Midbrain (tissue), 1 donor: ENCODE measurements around the gene NPAS3.

Source experiments
- DNase-seq: peaks from one replicate; lab custom pipeline; 2025; lab: John Stamatoyannopoulos, UW

NPAS3 gene

DNA sequence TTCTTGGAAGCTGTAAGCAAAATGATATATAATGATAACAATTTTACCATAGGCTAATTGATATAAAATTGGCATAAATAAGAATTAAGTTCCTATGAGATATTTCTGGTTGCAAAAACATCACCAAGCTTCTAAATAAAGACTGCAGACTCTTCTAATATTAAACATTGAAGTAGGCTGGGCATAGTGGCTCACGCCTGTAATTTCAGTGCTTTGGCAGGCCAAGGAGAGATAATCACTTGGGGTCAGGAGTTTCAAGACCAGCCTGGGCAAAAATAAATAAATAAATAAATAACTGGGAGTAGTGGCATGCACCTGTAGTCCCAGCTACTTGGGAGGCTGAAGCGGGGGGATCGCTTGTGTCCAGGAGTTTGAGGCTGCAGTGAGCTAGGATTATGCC is 71.8 kb downstream of the NPAS3 start:
- DNase-seq: no peak

DNA sequence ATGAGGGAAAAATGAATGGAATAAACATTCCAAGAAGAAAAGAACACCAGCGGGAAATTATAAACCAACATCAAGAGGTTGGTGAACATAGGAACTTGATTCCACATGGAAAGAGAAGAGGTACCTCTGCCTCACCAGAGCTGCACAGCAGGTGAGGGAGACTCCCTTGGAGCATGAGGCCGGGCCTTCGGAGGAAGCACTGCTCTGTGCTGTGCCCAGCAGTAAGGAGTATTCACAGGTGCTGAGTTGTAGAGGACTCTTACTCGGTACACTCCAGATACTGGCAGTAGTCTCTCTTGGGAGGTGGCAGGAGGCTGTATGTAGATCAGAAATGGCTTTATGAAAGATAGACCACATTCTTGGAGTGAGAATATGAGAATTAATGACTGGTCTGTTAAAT is 76.0 kb downstream of the NPAS3 start:
- DNase-seq: no peak

DNA sequence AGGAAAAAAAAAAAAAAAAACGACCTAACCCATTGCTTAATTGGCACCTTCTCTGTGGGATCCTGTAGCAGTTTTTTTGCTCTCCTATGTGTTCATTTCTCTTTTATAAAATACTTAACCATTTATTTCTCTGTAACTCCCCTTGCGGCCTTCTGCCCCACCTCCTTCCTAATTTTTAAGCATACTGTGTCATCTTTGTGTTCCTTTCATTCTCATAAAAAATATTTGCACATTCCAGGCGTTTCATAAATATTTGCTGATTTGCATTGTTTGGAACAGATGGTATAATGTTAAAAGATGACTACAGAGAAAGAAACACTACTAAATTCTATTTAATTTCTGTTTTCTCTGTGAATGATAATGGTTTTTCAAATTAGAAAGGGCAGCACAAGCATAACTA is 77.9 kb downstream of the NPAS3 start:
- no peak for DNase-seq

DNA sequence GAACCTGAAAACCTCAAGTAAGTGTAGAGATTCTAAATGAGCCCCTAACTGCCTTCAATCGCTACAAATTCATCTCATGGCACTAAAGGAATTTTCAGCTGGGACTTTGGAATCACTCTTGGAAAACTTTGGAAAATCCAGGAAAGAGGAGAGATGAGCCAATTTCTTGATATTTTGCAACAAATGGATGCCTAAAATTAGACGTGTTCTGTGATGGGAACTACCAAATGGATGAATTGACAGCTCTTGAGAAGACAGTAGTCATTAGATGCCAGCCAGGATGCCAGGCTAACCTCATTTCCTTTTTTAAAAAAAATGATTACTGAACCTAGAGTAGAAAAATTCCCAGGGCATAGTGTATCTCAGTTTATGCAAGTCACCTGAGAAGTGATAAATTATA is 78.3 kb downstream of the NPAS3 start:
- no peak for DNase-seq

DNA sequence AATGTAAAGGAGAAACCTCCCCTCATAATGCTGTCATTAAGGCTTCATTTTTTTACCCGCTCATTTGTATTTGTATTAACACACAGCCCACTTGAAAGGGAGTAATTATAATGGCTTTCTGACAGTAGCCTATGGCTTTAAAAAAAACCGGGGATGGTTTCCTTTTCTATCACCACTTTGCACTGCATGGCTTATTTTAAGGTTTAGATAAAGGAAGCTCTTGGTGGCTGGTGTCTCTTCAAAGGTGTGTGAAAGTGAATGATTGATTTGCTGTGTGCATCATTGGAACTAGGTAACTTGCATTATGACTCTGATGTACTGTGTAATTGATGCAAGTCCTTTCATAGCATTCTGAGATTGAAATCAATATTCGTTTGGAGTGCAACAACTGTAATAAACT is 80.7 kb downstream of the NPAS3 start:
- DNase-seq: no peak

DNA sequence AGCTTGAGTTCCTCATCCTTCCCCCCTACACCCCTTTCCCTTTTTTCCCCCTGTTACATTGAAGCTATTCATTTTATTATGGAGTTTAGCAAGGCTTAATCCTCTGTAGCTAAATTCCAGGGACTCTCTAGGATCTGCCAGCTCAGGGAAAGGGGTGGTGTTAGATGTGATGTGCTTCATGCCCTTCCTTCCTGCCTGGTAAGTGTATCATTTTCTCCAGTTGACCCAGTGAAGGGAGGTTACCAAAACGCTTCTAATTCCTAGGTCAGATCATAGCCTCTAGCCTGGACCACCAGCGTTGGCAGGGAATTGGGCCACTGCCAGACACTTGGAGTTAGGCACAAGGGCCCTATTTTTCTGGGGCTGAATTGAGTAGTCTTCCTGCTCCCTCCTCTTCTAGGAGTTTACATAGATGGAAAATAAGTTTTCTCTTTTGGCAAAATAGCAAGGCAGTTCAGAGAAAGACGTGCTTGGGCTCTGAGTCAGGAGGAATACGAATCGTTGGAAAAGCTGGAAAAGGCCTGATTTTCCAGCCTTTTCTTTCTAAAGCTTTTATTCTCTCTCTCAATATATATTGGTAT is 88.3 kb downstream of the NPAS3 start:
- DNase-seq: peak; percentile 51

DNA sequence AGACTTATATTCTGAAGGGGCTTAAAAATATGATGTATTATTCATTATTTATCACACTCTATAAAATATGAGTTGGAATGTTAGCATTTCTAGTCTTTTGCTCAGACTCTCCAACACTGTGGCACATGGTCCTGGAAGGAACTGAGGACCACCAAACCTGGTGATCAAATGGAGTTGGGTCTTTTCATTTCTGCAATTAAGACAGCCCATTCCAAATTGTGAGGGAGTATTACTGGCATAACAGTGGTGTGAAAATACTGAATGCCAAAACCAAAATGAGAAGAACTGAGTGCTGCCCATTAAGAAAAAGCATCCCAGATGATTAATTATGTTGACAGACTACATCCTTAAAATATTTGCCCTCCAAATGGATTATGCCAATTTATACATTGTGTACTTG is 90.8 kb downstream of the NPAS3 start:
- DNase-seq: no peak

DNA sequence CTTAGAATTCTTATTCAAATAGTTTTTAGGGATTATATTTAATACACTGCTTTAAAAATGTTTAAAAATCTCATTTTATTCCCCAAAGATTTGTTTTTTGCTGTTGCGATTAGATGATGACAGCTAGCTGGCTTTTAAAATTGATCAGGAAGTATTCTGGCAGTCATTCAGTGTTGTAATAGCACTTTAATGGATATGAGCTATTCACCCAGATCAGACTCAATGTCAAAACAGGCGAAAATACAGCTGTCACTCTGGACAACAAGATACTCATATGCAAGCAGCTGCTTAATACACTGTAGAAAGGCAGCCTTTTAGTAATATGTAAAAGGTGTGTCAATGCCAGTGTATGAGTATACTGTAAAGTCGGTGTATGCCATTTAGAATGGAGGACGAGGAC is 91.7 kb downstream of the NPAS3 start:
- no peak for DNase-seq

DNA sequence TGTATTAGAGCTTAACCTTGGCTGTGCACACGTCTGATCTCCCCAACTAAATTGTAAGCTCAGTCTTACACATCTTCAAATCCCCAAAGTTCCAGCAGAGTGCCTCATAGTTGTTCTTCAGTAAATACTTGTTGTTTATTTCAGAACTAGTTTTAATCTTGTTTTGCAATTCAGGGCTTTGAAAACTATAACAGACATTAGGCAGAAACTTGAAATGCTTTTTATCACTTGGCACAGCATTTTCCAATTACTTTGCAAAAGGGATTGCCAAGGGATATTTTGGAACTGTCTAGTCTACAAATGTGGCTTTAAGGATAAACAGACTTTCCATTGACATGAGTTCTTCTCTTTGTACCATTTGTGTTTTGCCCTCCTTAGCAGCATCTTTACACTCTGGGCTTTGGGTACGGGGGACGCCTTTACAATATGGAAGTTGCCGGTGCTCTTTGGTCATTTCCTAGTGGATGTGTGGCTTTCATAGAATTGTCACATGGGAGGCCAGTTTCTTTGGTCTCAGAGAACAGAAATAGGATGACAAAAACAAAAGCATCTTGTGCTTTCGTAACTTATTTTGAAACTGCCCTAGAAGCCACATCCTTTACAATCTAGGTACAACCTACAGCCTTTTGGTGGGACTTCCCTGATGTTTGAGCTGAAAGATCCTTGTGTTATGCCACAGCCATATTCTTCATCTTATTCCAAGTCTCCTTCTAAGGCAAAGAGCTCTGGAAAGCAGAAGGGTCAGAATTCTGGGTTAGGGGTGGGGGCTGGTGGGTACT is 96.9 kb downstream of the NPAS3 start:
- no peak for DNase-seq

DNA sequence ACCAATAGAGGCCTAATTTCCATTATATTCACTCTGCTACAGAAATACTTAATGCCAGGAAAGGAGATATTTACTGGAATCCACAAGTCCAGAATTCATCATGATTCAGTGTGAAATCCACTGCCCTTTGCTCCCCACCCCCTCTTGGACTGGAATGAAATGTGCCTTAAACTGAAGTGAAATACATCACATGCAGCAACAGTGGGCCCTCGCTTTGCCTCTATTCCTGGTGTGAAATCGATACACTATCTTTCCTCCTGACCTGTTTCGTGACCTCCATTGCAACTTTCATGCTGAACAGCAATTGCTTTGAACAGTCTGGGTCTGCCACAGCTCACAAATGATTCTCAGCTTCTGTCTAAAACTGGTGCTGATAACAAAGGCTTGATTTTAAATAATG is 100.6 kb downstream of the NPAS3 start:
- no peak for DNase-seq

DNA sequence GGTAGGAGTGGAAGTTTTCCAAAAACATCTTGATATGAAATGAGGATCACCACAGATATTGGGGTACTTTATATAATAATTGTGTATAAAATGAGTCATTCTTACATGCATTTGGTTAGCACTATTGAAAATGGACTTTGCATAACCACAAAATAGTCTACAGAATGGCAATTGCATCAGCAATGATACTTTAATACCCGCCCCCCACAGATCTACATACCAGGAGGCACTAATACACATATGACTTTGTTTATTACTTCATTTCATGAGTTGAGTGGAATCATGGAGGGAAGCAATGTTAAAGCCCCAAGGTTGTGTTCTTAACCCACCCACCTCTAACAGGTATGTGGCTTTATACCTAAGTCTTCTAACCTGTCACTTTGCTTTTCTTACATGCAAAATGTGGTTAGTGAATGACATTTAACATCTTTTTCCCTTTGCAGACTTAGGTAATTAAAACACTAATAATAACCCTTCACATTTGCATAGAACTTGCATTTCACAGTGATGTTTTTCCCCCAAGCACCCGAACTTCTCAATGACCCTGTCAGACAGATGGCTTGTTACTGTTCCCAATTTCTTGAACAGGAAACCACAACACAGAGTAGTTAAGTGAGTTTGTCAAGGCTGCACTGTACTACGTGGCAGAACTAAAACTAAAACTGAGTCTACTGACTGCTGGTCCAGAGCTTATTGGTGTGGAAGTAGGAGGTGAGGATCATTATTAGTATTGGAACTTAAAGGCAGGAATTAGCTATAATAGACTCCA is 101.9 kb downstream of the NPAS3 start:
- DNase-seq: no peak

DNA sequence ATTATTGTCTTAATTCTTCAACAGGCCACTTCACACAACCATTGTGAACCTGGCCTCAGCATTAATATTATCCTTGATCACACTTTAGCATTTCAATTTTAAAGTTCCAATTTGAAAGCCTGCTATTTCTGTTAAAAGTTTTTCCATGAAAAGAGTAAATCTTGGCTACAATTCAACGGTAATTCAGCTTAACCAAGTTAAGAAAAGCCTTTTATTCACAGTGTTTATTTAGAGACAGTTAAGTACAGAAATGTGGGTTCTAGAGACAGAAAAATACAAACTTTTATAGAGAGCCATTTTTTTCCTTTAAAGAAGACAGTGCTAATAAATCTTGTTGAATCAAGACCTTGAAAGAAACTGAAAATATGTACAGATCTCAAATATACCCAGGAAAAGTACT is 103.9 kb downstream of the NPAS3 start:
- no peak for DNase-seq

DNA sequence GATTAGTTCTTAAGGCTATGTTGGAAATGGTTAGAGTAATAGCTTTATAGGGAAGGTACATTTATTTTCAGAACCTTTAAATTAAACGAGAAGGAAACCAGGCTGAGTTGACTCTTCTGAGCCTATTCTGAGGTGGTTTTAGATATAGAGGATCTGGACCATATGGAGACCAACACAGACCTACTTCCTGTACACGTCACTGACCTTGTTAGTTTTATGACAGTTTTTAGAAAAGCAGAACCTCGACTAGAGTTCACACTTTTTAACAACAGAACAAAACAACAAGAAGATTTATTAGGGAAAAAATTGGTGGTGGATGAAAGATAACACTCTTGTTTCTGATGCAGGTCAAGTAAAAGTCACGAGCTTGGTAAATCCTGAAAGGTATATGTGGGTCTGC is 107.1 kb downstream of the NPAS3 start:
- no peak for DNase-seq

DNA sequence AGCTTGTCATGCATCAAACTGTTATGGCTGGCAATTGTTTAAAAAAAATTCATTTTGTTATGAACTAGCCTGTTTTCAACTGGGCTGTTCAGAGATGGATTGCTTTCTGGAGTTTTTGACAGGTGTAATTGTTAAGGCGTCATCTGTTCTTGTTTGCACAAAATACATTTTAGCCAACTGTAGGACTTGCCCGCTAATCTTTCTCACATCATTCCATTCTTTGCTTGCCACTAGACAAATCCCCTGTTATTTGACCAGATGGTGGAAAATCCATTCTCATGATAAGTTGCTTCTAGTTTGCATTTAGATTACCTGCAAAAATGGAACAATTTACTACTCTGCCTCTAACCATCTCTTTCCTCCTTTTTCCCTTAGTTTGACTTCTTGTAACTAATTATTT is 114.3 kb downstream of the NPAS3 start:
- no peak for DNase-seq

DNA sequence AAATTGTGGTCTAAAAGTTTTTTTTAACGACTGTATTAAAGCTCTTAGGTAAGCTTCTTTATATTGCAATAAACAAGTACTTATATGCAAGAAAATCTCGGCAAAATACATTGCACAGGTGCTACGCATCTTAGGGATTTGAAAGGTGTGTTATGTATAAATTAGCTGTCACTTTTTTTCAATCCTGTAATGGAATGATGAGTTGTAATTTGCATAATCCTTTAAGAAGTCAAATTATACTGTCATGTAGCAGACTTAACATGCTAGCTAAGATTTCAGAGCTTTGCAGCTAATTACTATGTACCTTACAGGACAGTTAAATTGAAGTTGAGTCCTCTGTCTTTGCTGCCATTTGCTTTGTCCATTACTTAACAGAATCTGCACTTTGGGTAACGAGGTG is 117.5 kb downstream of the NPAS3 start:
- no peak for DNase-seq

DNA sequence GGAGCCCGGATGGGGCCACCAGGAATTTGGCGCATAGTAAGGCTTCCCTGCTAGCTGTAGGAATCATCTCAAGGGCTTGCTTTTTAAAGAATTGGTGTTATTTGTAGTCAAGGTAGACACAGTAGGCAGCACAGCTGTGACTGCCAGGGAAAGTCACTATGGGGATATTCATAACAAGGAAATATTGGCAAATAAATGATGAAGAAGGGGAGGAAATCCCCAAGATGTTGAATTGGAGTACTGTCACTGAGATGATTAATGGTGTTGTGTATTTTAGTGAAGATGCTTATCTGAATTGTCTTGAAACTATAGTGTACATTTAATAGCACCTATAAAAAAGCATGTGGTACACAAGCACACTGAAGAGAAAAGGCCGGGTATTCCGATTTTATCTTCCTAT is 118.9 kb downstream of the NPAS3 start:
- no peak for DNase-seq

DNA sequence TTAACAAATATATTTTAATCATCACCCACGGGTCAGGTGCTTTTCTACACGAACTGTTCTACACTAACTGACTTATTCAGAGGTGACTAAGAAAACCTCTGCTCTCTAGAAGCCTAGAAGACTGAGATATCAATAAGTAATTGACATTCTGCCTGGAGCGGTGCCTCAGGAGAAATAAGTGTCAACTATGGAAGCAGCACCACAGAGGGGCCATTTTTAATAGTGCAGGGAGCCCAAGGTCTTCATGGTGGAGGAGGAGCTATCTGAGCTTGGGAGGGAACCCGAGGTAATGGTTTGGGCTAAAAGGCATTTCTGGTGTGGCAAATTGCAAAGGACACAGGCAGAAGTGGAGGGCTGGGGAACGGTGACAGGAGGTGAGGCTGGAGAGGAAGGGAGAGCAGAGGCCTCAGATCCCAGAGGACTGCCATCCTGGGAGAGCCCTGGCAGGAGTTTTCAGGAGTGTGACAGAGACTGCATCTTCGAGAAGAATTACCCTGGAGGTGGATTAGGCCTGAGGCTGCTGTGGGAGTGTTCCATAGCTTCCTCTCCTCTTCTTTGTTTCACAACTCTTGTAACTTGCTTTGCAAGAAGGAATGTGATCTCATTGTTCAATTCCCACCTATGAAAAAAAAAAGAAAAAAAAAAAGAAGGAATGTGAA is 123.1 kb downstream of the NPAS3 start:
- DNase-seq: no peak

DNA sequence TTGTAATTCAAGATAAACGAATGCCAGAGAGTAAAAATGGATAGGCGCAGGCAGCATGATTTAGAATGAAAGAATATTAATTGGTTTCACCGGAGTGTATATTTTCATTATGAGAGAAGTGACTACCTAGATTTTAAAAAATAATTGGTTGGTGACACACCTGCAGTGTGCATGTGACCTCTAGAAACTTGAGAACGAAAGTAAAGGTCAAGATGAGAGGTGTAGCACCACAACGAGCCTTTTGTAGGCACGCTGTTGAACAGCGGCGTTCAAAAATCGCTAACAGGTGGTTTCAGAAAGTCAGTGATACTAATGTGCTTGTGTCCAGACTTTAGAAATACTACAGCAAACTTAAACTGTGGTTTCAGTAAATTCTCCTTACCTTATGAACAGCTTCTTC is 123.8 kb downstream of the NPAS3 start:
- DNase-seq: no peak

DNA sequence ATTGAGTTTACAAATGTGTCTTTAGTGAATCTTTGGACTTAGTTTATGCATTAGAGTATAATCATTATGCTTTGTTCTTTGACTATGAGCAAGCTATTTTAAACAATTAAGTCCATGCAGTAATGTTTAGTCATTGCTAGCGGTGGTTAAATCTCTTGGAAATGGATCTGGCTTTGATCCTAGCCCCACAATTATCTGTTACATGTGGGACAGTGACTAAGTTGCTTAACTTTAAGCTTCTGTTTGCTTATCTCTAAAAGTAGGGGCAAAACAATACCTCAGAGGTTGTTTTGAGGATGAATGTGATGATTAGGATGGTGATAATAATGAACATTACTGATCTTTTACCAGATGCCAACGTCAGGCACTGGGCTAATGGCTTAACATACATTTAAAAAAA is 124.2 kb downstream of the NPAS3 start:
- DNase-seq: no peak

DNA sequence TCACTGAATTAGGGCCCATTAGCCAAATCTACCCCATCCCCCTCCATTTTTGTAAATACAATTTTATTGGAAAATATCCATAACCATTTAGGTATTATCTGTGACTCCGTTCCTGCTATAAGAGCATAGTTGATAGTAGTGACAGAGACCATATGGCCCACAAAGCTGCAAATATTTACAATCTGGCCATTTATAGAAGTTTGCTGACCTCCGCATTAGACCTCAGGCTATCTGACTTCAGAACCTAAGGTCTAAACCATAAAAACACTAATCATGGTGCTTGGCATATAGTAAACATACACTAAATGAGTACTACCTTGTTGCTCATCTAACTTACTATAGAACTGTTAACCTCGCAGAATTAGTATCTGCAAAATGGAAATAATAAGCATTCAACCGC is 124.8 kb downstream of the NPAS3 start:
- DNase-seq: no peak

DNA sequence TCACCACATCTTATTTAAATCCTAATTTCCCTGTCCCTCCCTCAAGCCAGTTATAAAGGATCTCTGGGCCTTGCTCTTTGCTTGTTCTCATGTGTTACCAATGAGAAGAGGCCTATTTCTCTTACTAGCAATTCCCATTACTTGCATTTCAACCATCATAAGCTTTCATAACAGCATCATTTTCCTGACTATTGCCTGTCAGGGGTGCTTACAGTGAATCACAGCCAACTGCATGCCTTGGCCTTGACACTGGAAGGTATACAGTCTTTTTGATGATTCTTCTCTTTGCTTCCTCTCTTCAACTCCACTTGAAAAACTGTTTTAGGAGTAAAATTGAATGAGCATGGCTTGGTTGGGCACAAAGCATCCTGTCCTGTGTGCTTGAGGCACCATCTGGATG is 127.0 kb downstream of the NPAS3 start:
- DNase-seq: no peak

DNA sequence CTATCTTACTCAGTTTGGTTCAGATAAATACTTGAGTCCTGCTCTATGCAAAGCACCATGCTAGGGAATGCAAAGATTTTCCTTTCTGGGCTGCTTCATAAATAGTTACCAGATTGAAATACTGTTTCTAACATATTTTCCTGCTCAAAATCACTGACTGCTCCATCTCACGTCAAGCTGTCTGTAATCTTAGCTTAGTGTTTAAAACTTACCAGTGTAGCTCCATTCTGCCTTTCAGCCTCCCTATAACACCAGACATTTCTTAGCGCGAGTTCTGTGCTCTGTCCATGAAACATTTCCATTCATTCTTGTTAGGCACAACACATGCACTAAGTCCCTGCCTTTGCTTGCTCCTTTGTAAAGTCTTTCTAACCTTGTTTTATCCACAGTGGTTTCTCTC is 129.4 kb downstream of the NPAS3 start:
- no peak for DNase-seq

DNA sequence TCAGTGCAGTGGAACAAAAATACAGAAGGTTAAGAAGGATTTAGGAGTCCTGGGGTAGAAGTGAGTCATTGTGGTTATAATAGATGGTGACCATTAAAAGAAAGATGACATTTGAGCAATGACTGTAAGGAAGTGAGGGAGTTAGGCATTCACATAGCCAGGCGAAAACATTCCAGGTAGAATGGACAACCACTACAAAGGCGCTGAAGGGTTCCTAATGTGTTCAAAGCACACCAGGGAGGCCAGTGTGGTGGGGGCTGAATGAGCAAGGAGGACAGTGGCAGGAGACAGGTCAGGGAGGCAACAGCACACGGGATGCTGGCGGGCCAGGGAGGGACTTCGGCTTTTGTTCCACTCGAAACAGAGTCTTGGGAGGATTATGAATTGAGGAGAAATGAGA is 129.9 kb downstream of the NPAS3 start:
- DNase-seq: no peak
